Measurements from ENCODE around the gene TCIRG1. TPM values are rescaled to one million over a fixed set of nuclear protein-coding genes. Genes with fewer than 3 reads are reported as not detected.
"Not testable (repeated sequence)": the region's sequence is repeated elsewhere in the genome, so short reads cannot be mapped to it uniquely, and the experiment has no call there.

Gene TCIRG1
- total RNA-seq, result 100 to 1,000 TPM; 167 to 175 TPM

DNA sequence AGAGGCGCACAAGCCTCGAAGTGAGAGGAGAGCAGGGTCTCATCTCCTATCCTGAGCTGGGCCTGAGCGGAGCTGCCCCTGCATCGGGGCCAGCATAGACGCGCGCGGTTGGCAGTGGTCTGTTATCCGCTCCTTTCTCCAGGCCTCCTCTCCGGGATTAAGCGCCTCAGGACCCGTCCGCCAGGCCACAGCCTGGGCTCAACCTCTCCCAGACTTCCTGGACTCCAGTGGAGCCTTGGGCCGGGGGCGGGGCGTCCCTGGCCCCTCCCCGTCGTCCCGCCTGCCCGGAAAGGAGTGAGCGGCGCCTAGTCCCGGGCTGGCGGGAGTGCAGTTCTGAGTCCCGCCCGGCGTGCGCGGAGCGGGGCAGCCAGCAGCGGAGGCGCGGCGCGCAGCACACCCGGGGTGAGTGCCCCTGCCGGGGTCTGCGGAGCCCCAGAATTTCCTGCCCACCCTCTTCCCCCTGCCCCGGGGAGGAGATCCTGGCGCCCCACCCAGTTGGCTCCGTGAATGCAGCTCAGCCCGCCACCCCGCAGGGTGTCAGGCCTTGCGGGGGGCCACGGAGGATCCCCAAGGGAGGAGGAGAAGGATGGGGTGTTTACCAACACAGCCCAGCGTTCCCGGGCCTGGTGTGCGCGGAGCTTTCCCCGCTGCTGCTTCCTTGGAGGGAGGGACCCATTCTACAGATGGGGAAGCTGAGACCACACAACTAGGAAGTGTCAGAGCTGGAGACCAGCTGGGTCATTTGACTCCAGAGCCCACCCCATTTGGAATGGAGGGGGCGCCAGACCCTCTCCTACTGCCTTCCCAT, at the start of gene TCIRG1:
TCIRG1 (plus strand) TSS at position 308 of the 808 bp plus-strand sequence. CDS start 2,247 bp downstream, outside the sequence.
- ChIA-PET POLR2A (interaction anchor here (0.8 to 4.1 kb wide), 2 partner anchors 8 to 160 kb away, joined by 3 to 20 read pairs; partner anchors contain the start of gene NDUFS8), CTCF (interaction anchor here (0.6 to 1.0 kb wide), 2 partner anchors 7 to 173 kb away, joined by 3 read pairs; no protein-coding TSS in a partner anchor)
- Mint-ChIP-seq H3K27ac (peak within 1 kb of the TSS; percentile 89), H3K27me3 (no peaks in the 10 kb centered on the region), H3K9me3 (no peaks in the 10 kb centered on the region), H3K36me3 (peaks cover 5% of the 10 kb centered on the region), H3K4me1 (ENCODE audit: low read depth) (peaks cover 16% of the 10 kb centered on the region), H3K4me3 (peak within 1 kb of the TSS; percentile 91)
- peak; percentile 80 for DNase-seq
- intact Hi-C loops (cut with micrococcal nuclease), result loop anchor here (5.0 kb wide), 1 partner anchor 37 kb away; the partner anchor contains the start of gene UNC93B1

GRCh38 chr11:67990546-67991346, 48.1 kb upstream of the TCIRG1 start:
- intact Hi-C loops (cut with micrococcal nuclease); DNase-seq; H3K4me1 Mint-ChIP-seq (ENCODE audit: low read depth); H3K9me3 Mint-ChIP-seq; H3K36me3 Mint-ChIP-seq; POLR2A ChIA-PET; H3K27me3 Mint-ChIP-seq; CTCF ChIA-PET; H3K4me3 Mint-ChIP-seq; H3K27ac Mint-ChIP-seq: not testable (repeated sequence)

GRCh38 chr11:67991347-67992121, 47.3 kb upstream of the TCIRG1 start:
- CTCF ChIA-PET; POLR2A ChIA-PET; intact Hi-C loops (cut with micrococcal nuclease); H3K9me3 Mint-ChIP-seq; H3K4me1 Mint-ChIP-seq (ENCODE audit: low read depth); H3K36me3 Mint-ChIP-seq; H3K27me3 Mint-ChIP-seq; H3K27ac Mint-ChIP-seq; DNase-seq; H3K4me3 Mint-ChIP-seq: not testable (repeated sequence)

DNA sequence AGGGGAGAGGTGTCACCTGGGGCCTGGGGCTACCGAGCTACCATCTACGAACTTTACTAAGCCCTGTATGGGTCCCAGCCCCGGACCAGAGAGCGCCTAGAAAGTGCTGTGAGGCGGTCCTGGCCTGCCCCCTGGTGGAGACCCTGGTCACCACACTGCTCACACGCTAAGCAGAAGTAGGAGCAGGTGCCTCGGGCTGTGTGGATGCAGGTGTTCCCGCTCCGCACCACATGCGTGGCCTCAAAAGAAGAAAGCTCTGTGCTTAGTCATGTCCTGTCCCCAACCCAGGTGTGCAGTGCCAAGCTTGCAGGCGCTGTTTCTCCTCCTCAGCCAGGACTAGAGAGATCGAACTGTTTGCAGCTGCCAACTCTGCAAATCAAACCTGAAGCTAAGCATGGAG, 45.0 kb upstream of the TCIRG1 start:
- peak; percentile 72 for DNase-seq
- H3K27me3 Mint-ChIP-seq; H3K36me3 Mint-ChIP-seq; H3K9me3 Mint-ChIP-seq; H3K4me3 Mint-ChIP-seq; POLR2A ChIA-PET; intact Hi-C loops (cut with micrococcal nuclease); H3K27ac Mint-ChIP-seq: not testable (repeated sequence)
- CTCF ChIA-PET, result interaction anchor here (0.7 to 1.5 kb wide), 4 partner anchors 9 to 38 kb away, joined by 3 to 4 read pairs (median 3); no protein-coding TSS in a partner anchor
- H3K4me1 Mint-ChIP-seq (ENCODE audit: low read depth), result peaks cover 19% of the 10 kb centered on the region

DNA sequence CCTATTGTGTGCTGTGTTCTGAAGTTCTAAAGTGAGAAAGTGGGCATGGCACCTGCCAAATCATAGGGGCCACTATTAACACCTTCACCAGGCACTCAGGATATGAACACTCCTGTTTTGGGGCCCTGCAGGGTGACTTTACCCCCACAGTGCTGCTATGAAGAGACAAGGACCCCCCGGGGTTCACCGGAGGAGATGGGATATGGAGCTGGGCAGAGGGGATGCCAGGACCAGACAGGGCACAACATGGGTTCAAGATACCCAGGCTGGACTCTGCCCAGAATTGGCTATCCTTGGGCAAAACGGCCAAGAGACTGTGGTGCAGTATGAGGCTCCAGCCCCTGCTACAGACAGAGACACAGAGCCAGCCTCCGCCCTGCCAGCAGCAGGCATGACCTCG, 44.4 kb upstream of the TCIRG1 start:
- DNase-seq; intact Hi-C loops (cut with micrococcal nuclease); H3K36me3 Mint-ChIP-seq; H3K27ac Mint-ChIP-seq; H3K27me3 Mint-ChIP-seq; H3K4me3 Mint-ChIP-seq; POLR2A ChIA-PET; H3K9me3 Mint-ChIP-seq: not testable (repeated sequence)
- peaks cover 19% of the 10 kb centered on the region for H3K4me1 Mint-ChIP-seq (ENCODE audit: low read depth)
- CTCF ChIA-PET, result interaction anchor here (0.7 to 1.5 kb wide), 4 partner anchors 8 to 39 kb away, joined by 3 to 4 read pairs (median 3); no protein-coding TSS in a partner anchor

- POLR2A ChIA-PET, H3K27ac Mint-ChIP-seq: not testable (repeated sequence)
- CTCF ChIA-PET, result interaction anchor here (1.5 kb wide), 1 partner anchor 15 kb away, joined by 3 read pairs; no protein-coding TSS in a partner anchor
Observed at GRCh38 chr11:67995129-67995528, 43.7 kb upstream of the TCIRG1 start.

DNA sequence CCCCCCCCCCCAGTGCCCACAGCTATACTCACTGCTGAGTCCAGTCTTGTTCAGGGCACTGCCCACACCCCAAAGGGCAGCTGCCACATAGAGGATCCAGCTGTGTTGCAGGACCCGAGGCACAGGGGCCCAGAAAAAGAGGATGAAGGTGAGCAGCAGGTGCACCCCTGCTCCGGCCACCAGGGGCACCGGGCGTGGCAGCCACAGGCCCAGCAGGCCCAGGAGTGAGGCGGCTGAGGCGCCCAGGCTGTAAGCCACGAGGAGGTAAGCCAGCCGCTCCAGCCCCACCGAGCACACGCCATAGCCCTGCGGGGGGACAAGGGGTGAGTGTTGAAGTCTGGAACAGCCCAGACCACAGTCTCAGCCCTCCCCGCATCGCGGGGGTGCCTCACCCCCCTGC, 43.2 kb upstream of the TCIRG1 start:
- H3K4me3 Mint-ChIP-seq; CTCF ChIA-PET; H3K27ac Mint-ChIP-seq; H3K36me3 Mint-ChIP-seq; POLR2A ChIA-PET; H3K27me3 Mint-ChIP-seq; DNase-seq; intact Hi-C loops (cut with micrococcal nuclease); H3K9me3 Mint-ChIP-seq: not testable (repeated sequence)
- peaks cover 19% of the 10 kb centered on the region for H3K4me1 Mint-ChIP-seq (ENCODE audit: low read depth)

More at GRCh38 chr11:67995129-67995528, 43.7 kb upstream of the TCIRG1 start:
- H3K4me3 Mint-ChIP-seq; H3K9me3 Mint-ChIP-seq; H3K27me3 Mint-ChIP-seq; DNase-seq; H3K36me3 Mint-ChIP-seq; intact Hi-C loops (cut with micrococcal nuclease): not testable (repeated sequence)
- H3K4me1 Mint-ChIP-seq (ENCODE audit: low read depth), result peaks cover 19% of the 10 kb centered on the region

GRCh38 chr11:67996051-67996450, 42.8 kb upstream of the TCIRG1 start:
- Mint-ChIP-seq H3K36me3 (peaks cover 2% of the 10 kb centered on the region), H3K4me3 (no peak overlapping the region), H3K9me3 (no peaks in the 10 kb centered on the region), H3K27ac (no peak overlapping the region), H3K4me1 (ENCODE audit: low read depth) (peaks cover 19% of the 10 kb centered on the region), H3K27me3 (no peaks in the 10 kb centered on the region)
- no peak for DNase-seq
- POLR2A ChIA-PET, result no interaction called here
- CTCF ChIA-PET, result no interaction called here
- intact Hi-C loops (cut with micrococcal nuclease), result no loop called here

- Mint-ChIP-seq H3K27me3 (no peaks in the 10 kb centered on the region), H3K4me3 (no peak overlapping the region), H3K36me3 (peaks cover 2% of the 10 kb centered on the region), H3K4me1 (ENCODE audit: low read depth) (peaks cover 19% of the 10 kb centered on the region), H3K27ac (no peak overlapping the region), H3K9me3 (no peaks in the 10 kb centered on the region)
- CTCF ChIA-PET, result interaction anchor here (0.6 to 1.1 kb wide), 2 partner anchors 41 to 280 kb away, joined by 3 to 4 read pairs; no protein-coding TSS in a partner anchor
- intact Hi-C loops (cut with micrococcal nuclease), result no loop called here
- POLR2A ChIA-PET, result no interaction called here
- DNase-seq, result peak; percentile 59
Observed at GRCh38 chr11:67996622-67997474, 42.0 kb upstream of the TCIRG1 start.

GRCh38 chr11:67997475-67997921, 41.3 kb upstream of the TCIRG1 start:
- Mint-ChIP-seq H3K9me3 (no peaks in the 10 kb centered on the region), H3K27ac (no peak overlapping the region), H3K4me1 (ENCODE audit: low read depth) (peaks cover 23% of the 10 kb centered on the region), H3K4me3 (no peak overlapping the region), H3K36me3 (peaks cover 2% of the 10 kb centered on the region), H3K27me3 (no peaks in the 10 kb centered on the region)
- DNase-seq, result no peak
- POLR2A ChIA-PET, result no interaction called here
- CTCF ChIA-PET, result interaction anchor here (1.1 kb wide), 1 partner anchor 42 kb away, joined by 4 read pairs; no protein-coding TSS in a partner anchor
- intact Hi-C loops (cut with micrococcal nuclease), result no loop called here

Measured in activated CD4-positive, alpha-beta memory T cell treated with anti-CD3 and anti-CD28 coated beads for 36 hours (primary cell).